NCI-H187 treated with DMSO at 0.1 percent for 48 hours (cell line): ENCODE results near the gene CP.
A peak's percentile ranks its signal among the peaks of the same experiment; 100 is the strongest.
"Not testable (repeated sequence)": the region's sequence is repeated elsewhere in the genome, so short reads cannot be mapped to it uniquely, and the experiment has no call there.

Experiments
- DNase-seq: peaks from one replicate; lab custom pipeline; 2025; lab: John Stamatoyannopoulos, UW

Gene CP

GRCh38 chr3:149221783-149222517, at the start of gene CP:
CP (minus strand) TSS chr3:149221829; CDS start chr3:149221792, 37 bp downstream.
- DNase-seq: no peak

DNA sequence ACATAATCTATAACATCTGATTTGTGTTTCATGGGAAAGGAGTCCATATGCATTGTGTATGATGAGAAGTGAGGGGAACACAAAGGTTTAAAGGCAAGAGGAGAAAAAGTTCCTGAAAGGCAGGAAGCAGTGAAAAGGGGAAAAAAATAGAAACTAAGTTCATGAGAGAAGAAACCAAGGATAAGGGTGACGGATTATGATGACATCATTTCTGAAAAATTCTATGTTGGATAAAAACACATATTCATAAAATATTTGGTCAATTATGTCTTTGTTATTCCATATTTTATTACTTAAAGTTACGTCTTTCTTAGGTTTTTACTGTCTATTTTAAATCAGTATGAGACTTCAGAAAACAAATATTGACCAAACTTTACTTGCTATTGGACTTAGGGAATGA, 48.6 kb upstream of the CP start:
- DNase-seq: no peak

DNA sequence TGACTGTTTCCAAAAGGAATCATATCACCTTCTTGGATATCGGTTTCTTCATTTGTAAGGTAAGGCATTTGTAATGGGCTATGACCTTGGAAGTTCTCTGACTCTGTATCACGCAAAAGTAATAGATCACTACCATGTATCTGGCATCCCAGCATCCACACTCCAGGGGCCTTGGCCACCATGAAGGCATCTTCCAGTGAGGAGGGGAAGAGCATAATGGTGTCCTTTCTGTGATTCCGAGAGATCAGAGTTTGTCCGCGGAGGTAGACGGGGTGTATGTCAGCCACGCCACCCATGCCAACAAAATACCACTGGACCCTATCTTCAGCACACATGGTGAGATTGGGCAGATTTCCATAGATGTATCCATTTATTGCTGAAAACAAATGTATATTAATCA, 48.1 kb upstream of the CP start:
- DNase-seq: no peak

- DNase-seq: no peak
Observed at GRCh38 chr3:149267565-149267964, 45.9 kb upstream of the CP start.

DNA sequence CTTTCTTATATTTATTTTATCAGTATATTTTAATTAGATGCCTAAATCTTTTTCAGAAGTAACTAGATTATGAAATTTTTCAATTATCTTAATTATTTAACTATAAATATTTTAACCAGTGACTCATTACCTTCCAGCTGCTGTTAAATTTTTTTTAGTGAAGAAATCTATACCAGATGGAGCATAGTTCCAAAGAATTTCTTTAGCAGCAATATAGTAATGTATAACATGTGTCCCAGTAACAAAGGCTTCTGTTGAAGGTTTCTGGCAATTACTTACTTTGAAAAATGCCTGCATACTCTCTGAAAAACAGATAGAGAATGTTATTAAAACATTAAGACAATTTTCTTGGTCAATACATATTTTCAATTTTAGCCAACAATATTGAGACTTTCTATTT, 45.1 kb upstream of the CP start:
- DNase-seq: no peak

- DNase-seq: no peak
Observed at GRCh38 chr3:149263856-149264255, 42.2 kb upstream of the CP start.

GRCh38 chr3:149258714-149259113, 37.1 kb upstream of the CP start:
- DNase-seq: no peak

DNA sequence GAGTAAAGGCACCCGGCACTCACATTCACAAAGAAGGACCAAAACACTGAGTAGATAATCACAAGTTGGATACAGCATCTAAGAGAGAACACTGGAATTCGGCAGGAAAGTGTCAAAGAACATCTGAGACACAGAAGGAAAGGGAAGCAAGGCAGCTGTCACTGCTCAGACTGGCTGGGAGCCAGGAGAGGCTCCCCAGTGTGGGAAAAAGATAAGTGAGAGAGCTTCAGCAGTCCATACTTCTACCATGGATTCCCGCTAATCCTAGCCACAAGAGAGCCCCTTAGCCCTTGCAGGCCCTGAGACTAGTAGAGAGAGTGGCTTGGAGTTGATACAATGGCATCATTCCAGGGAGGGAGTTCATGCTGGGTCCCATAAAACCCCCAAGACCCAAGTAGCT, 36.7 kb upstream of the CP start:
- DNase-seq: no peak

DNA sequence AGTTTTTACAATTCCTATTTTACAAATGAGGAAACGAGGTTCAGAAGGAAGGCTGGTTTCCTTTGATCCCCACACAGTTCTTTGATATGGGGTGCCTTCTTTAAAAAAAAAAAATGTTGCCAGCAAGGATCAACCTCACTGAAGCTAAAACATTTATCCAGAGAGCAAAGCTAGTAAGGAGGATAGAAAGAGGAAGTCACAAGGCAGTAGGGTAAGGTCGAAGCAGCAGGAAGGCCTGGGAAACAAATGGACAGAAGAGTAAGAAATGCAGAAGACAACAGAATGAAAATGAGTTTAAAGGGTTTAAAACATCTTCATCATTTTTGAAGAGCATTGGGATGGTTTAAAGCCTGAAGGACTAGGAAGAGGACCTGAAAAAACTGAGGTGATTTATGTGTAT, 30.6 kb upstream of the CP start:
- DNase-seq: peak; percentile 50

DNA sequence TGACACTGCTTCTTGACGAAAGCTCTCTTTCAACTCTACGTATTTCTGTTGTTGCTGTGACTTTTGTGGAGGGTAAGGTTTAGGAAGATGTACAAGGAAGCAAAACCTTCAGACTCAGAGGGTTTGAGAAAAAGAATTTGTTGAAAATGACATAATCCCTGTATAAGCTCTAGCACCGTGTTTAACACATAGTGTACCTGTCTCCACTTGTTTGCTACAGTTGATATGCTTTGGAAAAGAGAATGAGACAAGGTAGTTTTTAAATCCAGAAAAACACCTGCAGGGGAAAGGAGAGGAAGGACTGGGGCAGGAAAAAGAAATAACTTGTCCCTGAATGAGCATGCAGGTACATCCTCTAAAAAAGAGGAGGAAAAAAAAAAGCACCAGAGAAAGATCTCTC, 29.6 kb upstream of the CP start:
- no peak for DNase-seq

DNA sequence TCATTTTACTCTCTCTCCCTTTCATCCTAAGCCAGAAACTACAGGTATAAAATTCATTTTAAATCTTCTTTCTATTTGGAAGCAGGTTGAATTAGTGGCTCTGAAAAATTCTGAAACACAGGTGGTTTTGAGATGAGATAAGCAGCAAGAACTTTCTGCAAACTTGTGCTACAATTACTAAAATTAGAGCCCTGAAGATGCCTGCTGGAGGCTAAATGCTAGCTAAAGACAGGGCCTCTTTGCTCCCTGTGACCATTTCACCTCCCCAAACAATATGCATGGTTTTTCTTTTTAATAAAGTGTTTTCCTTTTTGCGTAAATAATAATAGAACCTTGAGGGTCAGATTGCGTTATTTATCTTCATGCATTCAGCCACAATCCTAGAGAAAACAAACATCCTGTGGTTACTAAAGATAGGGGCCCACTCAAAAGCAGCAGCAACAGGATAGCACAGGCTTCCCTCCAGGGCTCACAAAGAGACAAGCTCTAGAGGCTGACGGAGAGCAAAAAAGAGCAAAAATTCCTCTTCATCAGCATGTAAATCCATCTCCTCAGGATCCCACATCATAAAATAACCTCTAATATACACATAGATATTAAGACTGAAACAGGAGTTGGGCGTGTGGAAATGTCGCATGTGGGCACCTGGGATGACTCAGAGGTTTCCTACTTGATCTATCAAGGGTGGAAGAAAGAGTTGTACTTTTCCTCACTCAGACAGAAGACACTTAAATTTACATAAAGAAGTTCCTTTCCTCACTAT, 26.5 kb upstream of the CP start:
- no peak for DNase-seq

- DNase-seq: no peak
Observed at GRCh38 chr3:149247008-149247710, 25.5 kb upstream of the CP start.

GRCh38 chr3:149245738-149246451, 24.3 kb upstream of the CP start:
- no peak for DNase-seq

- DNase-seq: no peak
Observed at GRCh38 chr3:149243540-149243939, 21.9 kb upstream of the CP start.

GRCh38 chr3:149239357-149239936, 17.8 kb upstream of the CP start:
- no peak for DNase-seq

DNA sequence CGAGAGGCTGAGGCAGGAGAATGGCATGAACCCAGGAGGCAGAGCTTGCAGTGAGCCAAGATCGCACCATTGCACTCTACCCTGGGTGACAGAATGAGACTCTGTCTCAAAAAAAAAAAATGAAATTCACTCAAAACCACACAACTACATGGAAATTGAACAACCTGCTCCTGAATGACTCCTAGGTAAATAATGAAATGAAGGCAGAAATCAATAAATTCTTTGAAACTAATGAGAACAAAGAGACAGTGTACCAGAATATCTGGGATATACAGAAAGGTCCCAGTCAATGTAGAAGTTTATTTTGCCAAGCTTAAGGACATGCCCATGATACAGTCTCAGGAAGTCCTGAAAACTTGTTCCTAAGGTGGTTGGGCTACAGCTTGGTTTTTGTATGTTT, 16.6 kb upstream of the CP start:
- not testable (repeated sequence) for DNase-seq

DNA sequence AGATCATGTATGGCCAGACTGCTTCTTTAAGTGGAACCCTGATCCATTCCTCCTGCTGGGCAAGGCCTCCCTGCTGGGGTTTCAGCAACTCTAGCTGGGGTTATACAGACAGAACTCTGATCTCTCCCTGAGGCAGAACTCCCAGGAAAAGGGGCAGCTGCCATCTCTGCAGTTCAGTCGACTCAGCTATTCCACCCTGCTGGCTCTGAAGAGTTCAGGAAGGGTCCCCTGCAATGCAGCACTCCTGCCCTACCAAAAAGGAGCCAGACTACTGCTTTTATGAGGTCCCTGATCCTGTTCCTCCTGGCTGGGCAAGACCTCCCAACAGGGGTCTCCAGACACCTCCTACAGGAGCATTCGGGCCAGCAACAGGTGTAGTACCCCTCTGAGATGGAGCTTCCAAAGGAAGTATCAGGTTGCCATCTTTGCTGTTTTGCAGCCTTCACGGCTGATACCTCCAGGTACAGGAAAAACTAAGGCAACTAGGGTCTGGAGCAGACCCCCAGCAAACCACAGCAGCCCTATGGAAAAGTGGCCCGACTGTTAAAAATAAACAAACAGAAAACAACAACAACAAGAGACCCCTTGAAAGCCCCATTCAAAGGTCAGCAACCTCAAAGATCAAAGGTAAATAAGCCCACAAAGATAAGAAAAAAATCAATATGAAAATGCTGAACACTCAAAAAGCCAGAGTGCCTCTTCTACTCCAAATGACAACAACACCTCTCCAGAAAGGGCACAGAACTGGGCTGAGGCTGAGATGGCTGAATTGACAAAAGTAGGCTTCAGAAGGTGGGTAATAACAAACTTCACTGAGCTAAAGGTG, 14.2 kb upstream of the CP start:
- no peak for DNase-seq

GRCh38 chr3:149234671-149235245, 13.1 kb upstream of the CP start:
- DNase-seq: no peak

GRCh38 chr3:149233323-149233722, 11.7 kb upstream of the CP start:
- no peak for DNase-seq

DNA sequence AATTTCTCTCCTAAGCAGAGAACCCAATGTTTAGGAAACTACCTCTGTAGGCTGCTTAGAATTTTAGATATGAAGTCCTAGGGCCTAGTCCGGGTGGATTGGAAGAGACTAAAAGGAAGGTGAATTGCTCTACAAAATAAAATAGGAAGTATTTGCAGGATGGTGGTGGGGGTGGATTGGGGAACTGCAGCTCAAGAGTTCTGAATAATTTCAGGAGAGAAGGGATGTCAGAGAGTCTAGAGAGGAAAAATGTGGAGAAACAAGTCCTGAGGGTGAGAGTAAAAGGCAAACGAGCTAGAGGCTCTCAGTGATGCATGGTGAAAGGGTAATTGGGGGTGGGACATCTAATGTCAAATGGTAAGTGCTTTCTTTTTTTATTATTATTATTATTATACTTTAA, 10.2 kb upstream of the CP start:
- DNase-seq: no peak
